NCI-H2107 treated with DMSO at 0.1 percent for 48 hours (cell line): ENCODE data around the gene RBM17.
"Not testable (repeated sequence)": the region's sequence is repeated elsewhere in the genome, so short reads cannot be mapped to it uniquely, and the experiment has no call there.

Experiments
- DNase-seq: peaks from one replicate; lab custom pipeline; 2025; ENCODE audit not compliant: unreplicated experiment; lab: John Stamatoyannopoulos, UW

The RBM17 gene

DNA sequence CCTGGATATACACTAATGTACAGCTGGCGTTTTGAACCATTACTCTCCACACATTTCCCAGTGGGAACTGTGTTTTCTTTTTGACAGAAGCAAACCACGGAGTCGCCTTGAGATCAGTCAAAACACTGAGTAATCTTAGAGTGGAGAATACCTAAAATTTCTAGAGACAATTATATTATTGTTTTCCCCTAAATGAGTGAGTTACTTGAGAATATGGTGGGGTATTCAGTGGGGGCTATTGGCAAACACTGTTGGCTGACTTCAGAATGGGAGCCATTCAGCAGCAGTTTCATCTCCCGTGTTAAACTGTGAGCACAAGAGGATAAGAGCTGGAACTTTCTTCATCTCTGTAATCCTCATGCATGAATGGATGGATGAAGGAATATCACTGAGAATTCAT, 32.9 kb upstream of the RBM17 start:
- DNase-seq = no peak

DNA sequence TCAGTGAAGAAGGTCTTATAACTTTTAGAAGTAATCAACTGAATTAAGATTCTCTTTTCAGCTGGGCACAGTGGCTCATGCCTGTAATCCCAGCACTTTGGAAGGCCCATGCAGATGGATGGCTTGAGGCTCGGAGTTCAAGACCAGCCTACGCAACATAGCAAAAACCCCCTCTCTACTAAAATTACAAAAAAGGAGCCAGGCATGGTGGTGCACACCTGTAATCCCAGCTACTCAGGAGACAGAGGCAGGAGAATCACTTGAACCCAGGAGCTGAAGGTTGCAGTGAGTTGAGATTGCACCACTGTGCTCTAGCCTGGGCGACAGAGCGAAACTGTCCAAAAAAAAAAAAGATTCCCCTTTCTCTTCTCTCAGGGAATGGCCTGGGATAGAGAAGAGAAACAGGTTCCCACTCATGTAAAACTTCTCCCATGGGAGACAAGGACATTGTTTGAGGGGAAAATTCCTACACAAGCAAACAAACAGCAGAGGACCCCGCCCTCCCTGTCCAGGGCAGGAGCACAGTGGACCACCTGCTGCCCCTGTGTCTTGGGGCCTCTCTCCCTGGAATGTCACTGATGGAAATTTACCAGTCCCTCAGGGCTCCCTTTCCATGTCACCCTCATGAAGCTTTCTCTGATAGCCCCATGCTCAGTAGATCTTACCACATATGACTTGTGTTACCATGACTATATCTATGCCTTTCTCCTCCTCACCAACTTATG, 32.3 kb upstream of the RBM17 start:
- no peak for DNase-seq

GRCh38 chr10:6058682-6059475, 30.0 kb upstream of the RBM17 start:
- no peak for DNase-seq

DNA sequence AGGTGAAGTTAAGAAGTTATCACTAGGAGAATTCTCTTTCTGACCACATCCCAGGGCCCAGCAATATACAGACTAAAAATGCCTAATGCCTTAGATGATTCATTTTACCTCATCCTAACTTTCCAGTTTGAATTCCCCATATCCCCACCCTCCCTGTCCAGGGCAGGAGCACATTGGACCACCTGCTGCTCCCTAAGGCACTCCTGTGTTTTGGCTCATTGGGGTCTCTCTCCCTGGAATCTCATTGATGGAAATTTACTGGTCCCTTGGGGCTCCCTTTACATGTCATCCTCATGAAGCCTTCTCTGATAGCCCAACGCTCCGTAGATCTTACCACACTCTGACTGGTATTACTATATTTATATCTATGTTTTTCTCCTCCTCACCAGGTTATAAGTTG, 29.3 kb upstream of the RBM17 start:
- DNase-seq = no peak

GRCh38 chr10:6061056-6061455, 27.8 kb upstream of the RBM17 start:
- no peak for DNase-seq

DNA sequence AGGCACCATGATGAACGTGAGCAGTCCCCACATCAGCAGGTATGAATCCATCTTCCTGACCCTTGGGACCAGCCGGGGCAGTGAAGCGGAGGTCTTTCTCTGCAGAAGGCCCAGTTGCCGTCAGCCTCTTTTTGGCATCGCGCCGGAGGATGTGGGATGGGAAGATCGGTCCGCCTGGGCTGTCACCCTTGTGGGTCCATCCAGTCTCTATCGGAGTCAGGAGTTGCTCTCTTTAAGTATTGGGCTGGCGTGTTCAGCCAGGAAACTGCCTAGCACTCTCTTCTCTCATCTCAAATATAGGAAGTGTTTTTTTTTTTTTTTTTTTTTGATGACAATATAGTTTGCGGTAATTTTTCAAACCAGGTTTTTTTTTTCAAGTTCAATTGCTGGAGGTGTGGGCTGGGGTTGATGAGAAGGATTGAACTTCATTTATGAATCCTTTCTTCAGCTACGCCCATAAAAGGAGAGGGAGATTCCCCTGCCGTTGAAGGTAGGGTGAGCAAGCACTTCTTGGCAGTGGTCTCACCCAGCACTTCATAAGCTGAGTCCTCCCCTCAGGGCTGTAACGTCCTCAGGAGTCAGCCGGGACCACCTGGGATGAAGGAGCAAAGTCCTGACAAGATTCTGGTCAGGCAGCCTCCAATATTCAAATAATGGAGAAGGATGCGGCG, 26.6 kb upstream of the RBM17 start, which contains the start of gene IL2RA:
Gene IL2RA, minus strand, starts transcription at position 267 of the 671 bp plus-strand sequence. Its CDS starts 216 bp downstream, at position 51.
- no peak for DNase-seq

GRCh38 chr10:6064119-6064518, 24.7 kb upstream of the RBM17 start:
- no peak for DNase-seq

DNA sequence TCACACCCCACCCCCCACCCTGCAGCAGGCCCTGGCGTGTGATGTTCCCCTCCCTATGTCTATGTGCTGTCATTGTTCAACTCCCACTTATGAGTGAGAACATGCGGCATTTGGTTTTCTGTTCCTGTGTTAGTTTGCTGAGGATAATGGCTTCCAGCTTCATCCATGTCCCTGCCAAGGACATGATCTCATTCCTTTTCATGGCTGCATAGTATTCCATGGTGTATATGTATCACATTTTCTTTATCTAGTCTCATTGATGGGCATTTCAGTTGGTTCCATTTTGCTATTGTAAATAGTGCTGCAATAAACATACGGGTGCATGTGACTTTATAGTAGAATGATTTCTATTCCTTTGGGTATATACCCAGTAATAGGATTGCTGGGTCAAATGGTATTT, 24.1 kb upstream of the RBM17 start:
- DNase-seq = not testable (repeated sequence)

- no peak for DNase-seq
Observed at GRCh38 chr10:6065406-6065805, 23.4 kb upstream of the RBM17 start.

- DNase-seq = no peak
Observed at GRCh38 chr10:6065835-6066234, 23.0 kb upstream of the RBM17 start.

DNA sequence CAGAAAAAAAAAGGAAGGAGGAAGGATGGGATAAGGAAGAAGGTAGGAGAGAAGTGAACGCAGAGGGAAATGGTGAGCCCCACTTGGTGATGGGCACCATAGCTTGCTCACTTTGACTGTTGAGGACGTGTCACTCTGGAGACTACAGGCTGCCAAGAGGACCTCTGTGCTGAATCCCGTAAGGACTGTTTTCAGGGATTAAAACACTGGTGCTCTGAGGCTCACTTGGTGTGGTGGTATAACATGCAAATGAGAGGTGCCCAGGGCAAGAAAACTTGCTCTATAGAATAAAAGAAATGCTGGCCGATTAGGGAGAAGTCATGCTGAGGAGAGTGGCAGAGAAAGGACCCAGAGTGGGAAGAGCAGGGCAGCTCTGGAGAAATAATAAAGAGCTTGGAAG, 21.4 kb upstream of the RBM17 start:
- no peak for DNase-seq

- DNase-seq = no peak
Observed at GRCh38 chr10:6068006-6068405, 20.8 kb upstream of the RBM17 start.

DNA sequence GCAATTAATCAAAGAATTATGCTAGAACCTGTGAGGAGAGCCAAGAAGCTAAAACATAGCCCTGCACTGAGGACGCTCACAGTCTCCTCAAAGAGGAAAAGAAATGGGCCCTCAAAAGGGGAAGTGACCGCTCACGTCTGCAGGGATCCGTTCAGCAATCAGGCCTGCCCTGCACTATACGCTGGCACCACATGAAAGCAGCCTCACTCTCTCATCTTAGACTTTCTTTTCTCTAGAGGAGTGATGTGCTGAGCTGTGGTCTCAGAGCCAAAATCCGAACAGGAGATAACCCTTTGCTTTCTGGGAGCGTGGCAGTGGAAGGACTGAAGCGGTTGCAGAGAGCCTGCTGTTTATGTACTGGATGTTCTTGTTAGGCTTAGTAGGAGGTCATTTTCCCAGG, 20.4 kb upstream of the RBM17 start:
- no peak for DNase-seq

DNA sequence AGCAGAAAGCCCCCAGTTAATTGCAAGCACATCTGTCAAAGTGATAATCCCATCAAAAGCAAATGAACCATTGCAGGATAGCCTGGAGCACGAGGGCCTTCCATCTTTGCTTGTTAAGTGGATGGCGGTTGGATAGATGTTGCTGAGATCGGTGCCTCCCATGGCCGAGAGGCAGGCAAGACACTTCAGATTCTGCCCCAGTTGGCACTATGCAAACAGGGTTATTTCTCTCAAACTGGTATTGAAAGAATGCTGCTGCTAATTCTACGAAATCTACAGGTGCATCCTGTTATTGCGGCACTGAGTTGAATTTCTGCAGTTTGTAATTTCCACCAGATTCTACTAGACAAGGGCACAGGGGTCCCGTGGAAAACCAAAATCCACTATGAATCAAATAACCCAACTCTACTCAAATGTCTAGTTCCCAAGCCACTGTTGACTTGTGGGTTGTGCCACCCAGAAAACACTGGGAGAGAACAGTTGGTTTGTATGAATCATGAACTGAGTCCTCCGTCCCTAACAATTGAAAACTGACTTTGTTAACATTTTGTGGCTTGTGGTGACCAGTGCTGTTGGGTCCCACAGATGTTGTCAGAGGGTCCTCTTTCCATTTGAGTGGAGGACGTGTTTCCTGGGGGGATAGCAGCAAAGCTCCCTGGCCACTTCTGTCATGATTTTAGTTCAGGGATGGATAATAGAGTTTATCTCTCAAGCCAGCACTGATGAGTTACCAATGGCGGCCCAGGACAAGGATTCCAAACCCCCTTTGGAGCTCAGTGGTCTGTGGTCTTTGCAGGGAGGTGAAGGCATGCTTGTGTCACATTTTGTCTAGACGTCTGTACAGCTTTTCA, 19.5 kb upstream of the RBM17 start:
- no peak for DNase-seq

DNA sequence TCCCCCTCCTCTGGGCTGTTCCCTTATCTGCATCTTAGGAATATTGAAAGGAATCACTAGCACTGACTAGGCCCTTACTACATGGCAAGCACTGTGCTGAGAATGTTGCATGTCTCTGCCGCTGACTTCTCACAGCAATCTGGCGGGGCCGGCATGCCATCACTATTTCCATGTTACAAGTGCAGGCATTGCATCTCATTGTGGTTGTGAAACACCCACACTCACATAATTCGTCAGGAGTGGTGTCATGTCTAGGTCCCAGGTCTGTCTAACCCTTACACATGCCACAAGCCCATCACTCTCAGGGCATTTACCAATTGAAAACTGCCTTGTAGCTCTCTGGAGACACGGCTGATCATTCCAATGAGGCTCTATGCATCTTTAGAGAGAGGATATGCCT, 18.2 kb upstream of the RBM17 start:
- no peak for DNase-seq

DNA sequence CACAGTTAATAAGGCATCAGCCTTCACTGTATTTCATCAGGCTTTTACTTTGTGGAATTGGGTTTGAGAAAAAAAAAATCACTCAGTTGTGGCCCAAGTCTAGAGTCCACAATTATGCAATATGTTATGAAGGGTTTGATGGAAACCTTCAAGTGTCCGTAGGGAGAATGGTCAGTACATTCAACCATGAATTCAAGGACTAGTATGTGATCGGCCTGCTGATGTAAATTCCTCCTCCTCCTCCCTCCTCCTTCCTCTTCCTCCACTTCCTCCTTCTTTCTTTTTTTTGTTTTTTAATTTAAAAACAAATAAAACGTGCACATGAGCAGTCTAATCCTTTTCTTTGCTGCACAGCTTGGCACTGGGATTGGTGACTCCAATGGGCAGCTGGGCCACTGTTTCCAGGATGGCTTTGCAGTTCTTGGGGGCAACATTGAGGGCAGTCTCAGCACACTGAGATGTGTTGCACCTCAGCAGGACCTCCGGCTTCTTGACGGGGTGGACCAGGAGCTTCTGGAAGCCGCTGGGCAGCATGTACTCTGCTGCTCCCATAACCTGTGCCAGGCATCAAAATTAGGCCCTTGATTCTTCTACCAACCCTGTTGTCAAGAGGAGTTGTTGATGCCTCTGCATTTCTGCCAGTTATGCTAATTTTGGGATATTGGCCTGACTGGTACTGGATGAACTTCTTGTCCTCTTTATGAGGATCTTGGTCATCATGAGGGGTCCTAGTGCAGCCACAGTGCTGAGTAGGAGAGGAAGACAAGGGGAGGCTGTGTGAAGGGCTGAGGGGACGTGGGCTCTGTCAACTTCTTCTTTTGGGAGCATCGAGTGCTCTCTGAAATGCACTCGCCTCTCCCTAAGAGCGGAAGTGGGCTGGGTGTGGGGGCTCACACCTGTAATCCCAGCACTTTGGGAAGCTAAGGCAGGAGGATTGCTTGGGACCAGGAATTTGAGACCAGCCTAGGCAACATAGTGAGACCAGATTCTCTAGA, 17.4 kb upstream of the RBM17 start:
- DNase-seq = no peak

GRCh38 chr10:6072215-6072934, 16.5 kb upstream of the RBM17 start:
- DNase-seq = no peak

GRCh38 chr10:6074489-6075301, 14.1 kb upstream of the RBM17 start:
- no peak for DNase-seq
